ENCODE data around the gene HOTAIR.

Gene HOTAIR

GRCh38 chr12:53963434-53964314 lies 11.1 kb downstream of the HOTAIR start:
- H3K27ac ChIP-seq, result no peak overlapping the region
- TF ChIP-seq CTCF (conservative IDR thresholded peaks at IDR 0.05), result no peak
- TF ChIP-seq ZFX (IDR thresholded peaks at IDR 0.05), result no peak

GRCh38 chr12:53963005-53963404 lies 11.7 kb downstream of the HOTAIR start:
- TF ChIP-seq CTCF (conservative IDR thresholded peaks at IDR 0.05) (no peak), ZFX (IDR thresholded peaks at IDR 0.05) (no peak)
- H3K27ac ChIP-seq, result no peak overlapping the region

- no peak for TF ChIP-seq ZFX (IDR thresholded peaks at IDR 0.05)
- no peak for TF ChIP-seq CTCF (conservative IDR thresholded peaks at IDR 0.05)
- no peak overlapping the region for H3K27ac ChIP-seq
Observed at GRCh38 chr12:53961025-53961761, 13.6 kb downstream of the HOTAIR start.

GRCh38 chr12:53960187-53961024 lies 14.3 kb downstream of the HOTAIR start:
- H3K27ac ChIP-seq, result no peak overlapping the region
- no peak for TF ChIP-seq ZFX (IDR thresholded peaks at IDR 0.05)
- no peak for TF ChIP-seq CTCF (conservative IDR thresholded peaks at IDR 0.05)

GRCh38 chr12:53959314-53959713 lies 15.4 kb downstream of the HOTAIR start:
- TF ChIP-seq ZFX (IDR thresholded peaks at IDR 0.05) (no peak), CTCF (conservative IDR thresholded peaks at IDR 0.05) (no peak)

GRCh38 chr12:53958128-53958527 lies 16.6 kb downstream of the HOTAIR start:
- H3K27ac ChIP-seq, result no peak overlapping the region
- TF ChIP-seq CTCF (conservative IDR thresholded peaks at IDR 0.05) (no peak), ZFX (IDR thresholded peaks at IDR 0.05) (no peak)

More at GRCh38 chr12:53959314-53959713, 15.4 kb downstream of the HOTAIR start:
- H3K27ac ChIP-seq, result no peak overlapping the region
